ENCODE data around the gene GPR12. TPM values are rescaled to one million over a fixed set of nuclear protein-coding genes. Genes with fewer than 3 reads are reported as not detected.

GPR12 gene
- total RNA-seq (not detected), total RNA-seq (0 to 0.12 (median 0) reads per million in 29 experiments)
- total RNA-seq (2013), result not detected

- Mint-ChIP-seq H3K4me1 (peaks cover 0 to 20% (median 18%) of the 10 kb centered on the region in 3 donors), H3K36me3 (no peaks in the 10 kb centered on the region), H3K9me3 (no peaks in the 10 kb centered on the region), H3K27ac (no peak within 1 kb of the TSS), H3K4me3 (peak within 1 kb of the TSS; percentile 58 to 62 (median 60)), H3K27me3 (peaks cover 50 to 61% of the 10 kb centered on the region in 2 donors)
- peaks cover 22 to 32% of the 10 kb centered on the region in 2 experiments for H3K27me3 ChIP-seq (replicated peaks in 1 of 2; ENCODE audit: control insufficient read depth in 2 of 2, extremely low read depth in 1 of 2, insufficient read depth in 2 of 2, low read length in 1 of 2)
- ChIA-PET POLR2A (no interaction called here), CTCF (no interaction called here)
- no peaks in the 10 kb centered on the region for H3K36me3 ChIP-seq (ENCODE audit: control insufficient read depth in 2 of 2, extremely low read depth in 1 of 2, insufficient read depth in 1 of 2, low read length in 1 of 2)
- DNase-seq, result no peak
- H3K4me1 ChIP-seq (ENCODE audit: control insufficient read depth in 1 of 2, extremely low read depth in 1 of 2, insufficient read depth in 2 of 2, low read length in 2 of 2), result peaks cover 0 to 7% of the 10 kb centered on the region in 2 experiments
- H3K9me3 ChIP-seq, result no peaks in the 10 kb centered on the region
- ATAC-seq (replicated peaks in 1 of 4), result peak in 1 of 4 experiments; percentile 40
- no peak within 1 kb of the TSS for H3K27ac ChIP-seq (ENCODE audit: low read length)
- 2% methylated on average over 71 of the region's 87 CpGs for WGBS (ENCODE audit: insufficient coverage)
- peak within 1 kb of the TSS; percentile 8 to 38 for H3K4me3 ChIP-seq (ENCODE audit: control insufficient read depth in 1 of 2, extremely low read depth in 1 of 2, low read length in 1 of 2)
Measured at GRCh38 chr13:26759907-26760831, at the start of gene GPR12. TSS of gene GPR12 (minus strand) at chr13:26760786. CDS start at chr13:26759827, 959 bp downstream.

- ATAC-seq (replicated peaks in 1 of 4), result no peak
- H3K27me3 ChIP-seq (replicated peaks in 1 of 2; ENCODE audit: control insufficient read depth in 2 of 2, extremely low read depth in 1 of 2, insufficient read depth in 2 of 2, low read length in 1 of 2), result peaks cover 2 to 10% of the 10 kb centered on the region in 2 experiments
- Mint-ChIP-seq H3K4me1 (no peaks in the 10 kb centered on the region), H3K4me3 (no peak overlapping the region), H3K27ac (no peak overlapping the region), H3K36me3 (no peaks in the 10 kb centered on the region), H3K9me3 (peaks cover 0 to 4% (median 4%) of the 10 kb centered on the region in 3 donors), H3K27me3 (peaks cover 32 to 40% of the 10 kb centered on the region in 2 donors)
- ChIA-PET CTCF (interaction anchor here in 1 of 2 donors (0.6 kb wide), 1 partner anchor 64 kb away, joined by 5 read pairs; no protein-coding TSS in a partner anchor), POLR2A (no interaction called here)
- no peak overlapping the region for H3K4me3 ChIP-seq (ENCODE audit: control insufficient read depth in 1 of 2, extremely low read depth in 1 of 2, low read length in 1 of 2)
- no peaks in the 10 kb centered on the region for H3K4me1 ChIP-seq (ENCODE audit: control insufficient read depth in 1 of 2, extremely low read depth in 1 of 2, insufficient read depth in 2 of 2, low read length in 2 of 2)
- H3K36me3 ChIP-seq (ENCODE audit: control insufficient read depth in 2 of 2, extremely low read depth in 1 of 2, insufficient read depth in 1 of 2, low read length in 1 of 2), result no peaks in the 10 kb centered on the region
- H3K9me3 ChIP-seq, result no peaks in the 10 kb centered on the region
- 14% methylated on average over 1 of the region's 2 CpGs for WGBS (ENCODE audit: insufficient coverage)
- no peak overlapping the region for H3K27ac ChIP-seq (ENCODE audit: low read length)
- DNase-seq, result no peak
Measured at GRCh38 chr13:26810095-26810494, 49.5 kb upstream of the GPR12 start.

- H3K36me3 Mint-ChIP-seq, result no peaks in the 10 kb centered on the region
- H3K4me3 Mint-ChIP-seq, result no peak overlapping the region
- no peak for ATAC-seq (replicated peaks in 1 of 4)
- peaks cover 28 to 47% of the 10 kb centered on the region in 2 donors for H3K27me3 Mint-ChIP-seq
- H3K4me1 ChIP-seq (ENCODE audit: control insufficient read depth in 1 of 2, extremely low read depth in 1 of 2, insufficient read depth in 2 of 2, low read length in 2 of 2), result no peaks in the 10 kb centered on the region
- peaks cover 0 to 14% (median 10%) of the 10 kb centered on the region in 3 donors for H3K9me3 Mint-ChIP-seq
- no peaks in the 10 kb centered on the region for H3K36me3 ChIP-seq (ENCODE audit: control insufficient read depth in 2 of 2, extremely low read depth in 1 of 2, insufficient read depth in 1 of 2, low read length in 1 of 2)
- H3K4me1 Mint-ChIP-seq, result no peaks in the 10 kb centered on the region
- POLR2A ChIA-PET, result no interaction called here
- no peaks in the 10 kb centered on the region for H3K9me3 ChIP-seq
- H3K27me3 ChIP-seq (replicated peaks in 1 of 2; ENCODE audit: control insufficient read depth in 2 of 2, extremely low read depth in 1 of 2, insufficient read depth in 2 of 2, low read length in 1 of 2), result peaks cover 2% of the 10 kb centered on the region in 2 experiments
- DNase-seq, result no peak
- CTCF ChIA-PET, result no interaction called here
- H3K4me3 ChIP-seq (ENCODE audit: control insufficient read depth in 1 of 2, extremely low read depth in 1 of 2, low read length in 1 of 2), result no peak overlapping the region
- H3K27ac Mint-ChIP-seq, result no peak overlapping the region
- no peak overlapping the region for H3K27ac ChIP-seq (ENCODE audit: low read length)
Measured at GRCh38 chr13:26806891-26807290, 46.3 kb upstream of the GPR12 start.

GRCh38 chr13:26787961-26788360 is 27.4 kb upstream of the GPR12 start:
- Histone ChIP-seq H3K9me3 (no peaks in the 10 kb centered on the region), H3K4me3 (ENCODE audit: control insufficient read depth in 1 of 2, extremely low read depth in 1 of 2, low read length in 1 of 2) (no peak overlapping the region), H3K27me3 (replicated peaks in 1 of 2; ENCODE audit: control insufficient read depth in 2 of 2, extremely low read depth in 1 of 2, insufficient read depth in 2 of 2, low read length in 1 of 2) (peaks cover 0 to 27% of the 10 kb centered on the region in 2 experiments), H3K36me3 (ENCODE audit: control insufficient read depth in 2 of 2, extremely low read depth in 1 of 2, insufficient read depth in 1 of 2, low read length in 1 of 2) (no peaks in the 10 kb centered on the region), H3K27ac (ENCODE audit: low read length) (no peak overlapping the region), H3K4me1 (ENCODE audit: control insufficient read depth in 1 of 2, extremely low read depth in 1 of 2, insufficient read depth in 2 of 2, low read length in 2 of 2) (peaks cover 0 to 21% of the 10 kb centered on the region in 2 experiments)
- DNase-seq, result no peak
- no peaks in the 10 kb centered on the region for H3K9me3 Mint-ChIP-seq
- H3K36me3 Mint-ChIP-seq, result no peaks in the 10 kb centered on the region
- peaks cover 0 to 8% of the 10 kb centered on the region in 2 donors for H3K27me3 Mint-ChIP-seq
- H3K4me1 Mint-ChIP-seq, result peaks cover 24 to 27% (median 24%) of the 10 kb centered on the region in 3 donors
- H3K27ac Mint-ChIP-seq, result no peak overlapping the region
- H3K4me3 Mint-ChIP-seq, result peak overlapping the region in 1 of 3 donors; percentile 2
- 95% methylated on average over 3 of the region's 3 CpGs for WGBS (ENCODE audit: insufficient coverage)
- no peak for ATAC-seq (replicated peaks in 1 of 4)
- ChIA-PET CTCF (interaction anchor here in 1 of 2 donors (0.8 kb wide), 1 partner anchor 25 kb away, joined by 3 read pairs; no protein-coding TSS in a partner anchor), POLR2A (no interaction called here)

GRCh38 chr13:26786651-26787295 is 26.2 kb upstream of the GPR12 start:
- POLR2A ChIA-PET, result no interaction called here
- DNase-seq (no peak), ATAC-seq (replicated peaks in 1 of 4) (no peak)
- H3K4me3 Mint-ChIP-seq, result peak overlapping the region in 2 of 3 donors; percentile 72 to 81
- peaks cover 0 to 6% of the 10 kb centered on the region in 2 donors for H3K27me3 Mint-ChIP-seq
- H3K4me1 Mint-ChIP-seq, result peaks cover 24 to 27% (median 24%) of the 10 kb centered on the region in 3 donors
- Histone ChIP-seq H3K9me3 (no peaks in the 10 kb centered on the region), H3K27ac (ENCODE audit: low read length) (no peak overlapping the region), H3K27me3 (replicated peaks in 1 of 2; ENCODE audit: control insufficient read depth in 2 of 2, extremely low read depth in 1 of 2, insufficient read depth in 2 of 2, low read length in 1 of 2) (peaks cover 0 to 23% of the 10 kb centered on the region in 2 experiments), H3K4me1 (ENCODE audit: control insufficient read depth in 1 of 2, extremely low read depth in 1 of 2, insufficient read depth in 2 of 2, low read length in 2 of 2) (peaks cover 0 to 21% of the 10 kb centered on the region in 2 experiments), H3K4me3 (ENCODE audit: control insufficient read depth in 1 of 2, extremely low read depth in 1 of 2, low read length in 1 of 2) (no peak overlapping the region), H3K36me3 (ENCODE audit: control insufficient read depth in 2 of 2, extremely low read depth in 1 of 2, insufficient read depth in 1 of 2, low read length in 1 of 2) (no peaks in the 10 kb centered on the region)
- WGBS (ENCODE audit: insufficient coverage), result 80% methylated on average over 1 of the region's 2 CpGs
- H3K9me3 Mint-ChIP-seq, result no peaks in the 10 kb centered on the region
- H3K27ac Mint-ChIP-seq, result no peak overlapping the region
- CTCF ChIA-PET, result interaction anchor here in 1 of 2 donors (0.6 kb wide), 1 partner anchor 37 kb away, joined by 4 read pairs; no protein-coding TSS in a partner anchor
- no peaks in the 10 kb centered on the region for H3K36me3 Mint-ChIP-seq
